GM12865 (cell line): ENCODE measurements around the gene NHERF2.

Experiments
- DNase-seq: peaks from one replicate; pipeline ENCODE4 v3.0.0; 2010; ENCODE audit warnings: low read depth
- H3K4me3 ChIP-seq: 2 replicates; pipeline ENCODE4 v1.5.1; 2011; ENCODE audit warnings: mild to moderate bottlenecking, low read depth, low read length, control low read depth
- TF ChIP-seq, protein P1 (sequence below): IDR thresholded peaks from 2 replicates; pipeline ENCODE4 v1.5.1; 2011; ENCODE audit warnings: low read length, control low read depth, low read depth, inconsistent platforms; ENCODE audit not compliant: insufficient read depth; ENCODE audit errors: missing control alignments

Gene NHERF2

GRCh38 chr16:2085669-2086068, 59.0 kb downstream of the NHERF2 start:
- DNase-seq, result no peak
- TF ChIP-seq, protein P1, sequence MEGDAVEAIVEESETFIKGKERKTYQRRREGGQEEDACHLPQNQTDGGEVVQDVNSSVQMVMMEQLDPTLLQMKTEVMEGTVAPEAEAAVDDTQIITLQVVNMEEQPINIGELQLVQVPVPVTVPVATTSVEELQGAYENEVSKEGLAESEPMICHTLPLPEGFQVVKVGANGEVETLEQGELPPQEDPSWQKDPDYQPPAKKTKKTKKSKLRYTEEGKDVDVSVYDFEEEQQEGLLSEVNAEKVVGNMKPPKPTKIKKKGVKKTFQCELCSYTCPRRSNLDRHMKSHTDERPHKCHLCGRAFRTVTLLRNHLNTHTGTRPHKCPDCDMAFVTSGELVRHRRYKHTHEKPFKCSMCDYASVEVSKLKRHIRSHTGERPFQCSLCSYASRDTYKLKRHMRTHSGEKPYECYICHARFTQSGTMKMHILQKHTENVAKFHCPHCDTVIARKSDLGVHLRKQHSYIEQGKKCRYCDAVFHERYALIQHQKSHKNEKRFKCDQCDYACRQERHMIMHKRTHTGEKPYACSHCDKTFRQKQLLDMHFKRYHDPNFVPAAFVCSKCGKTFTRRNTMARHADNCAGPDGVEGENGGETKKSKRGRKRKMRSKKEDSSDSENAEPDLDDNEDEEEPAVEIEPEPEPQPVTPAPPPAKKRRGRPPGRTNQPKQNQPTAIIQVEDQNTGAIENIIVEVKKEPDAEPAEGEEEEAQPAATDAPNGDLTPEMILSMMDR, result no peak
- H3K4me3 ChIP-seq, result no peak overlapping the region

- no peak overlapping the region for H3K4me3 ChIP-seq
- no peak for DNase-seq
- TF ChIP-seq, protein P1, result no peak
These were observed 59.5 kb downstream of the NHERF2 start for GRCh38 chr16:2086106-2086742.

- no peak for DNase-seq
- TF ChIP-seq, protein P1, result no peak
- H3K4me3 ChIP-seq, result no peak overlapping the region
These were observed 60.4 kb downstream of the NHERF2 start for GRCh38 chr16:2086812-2087747.

DNA sequence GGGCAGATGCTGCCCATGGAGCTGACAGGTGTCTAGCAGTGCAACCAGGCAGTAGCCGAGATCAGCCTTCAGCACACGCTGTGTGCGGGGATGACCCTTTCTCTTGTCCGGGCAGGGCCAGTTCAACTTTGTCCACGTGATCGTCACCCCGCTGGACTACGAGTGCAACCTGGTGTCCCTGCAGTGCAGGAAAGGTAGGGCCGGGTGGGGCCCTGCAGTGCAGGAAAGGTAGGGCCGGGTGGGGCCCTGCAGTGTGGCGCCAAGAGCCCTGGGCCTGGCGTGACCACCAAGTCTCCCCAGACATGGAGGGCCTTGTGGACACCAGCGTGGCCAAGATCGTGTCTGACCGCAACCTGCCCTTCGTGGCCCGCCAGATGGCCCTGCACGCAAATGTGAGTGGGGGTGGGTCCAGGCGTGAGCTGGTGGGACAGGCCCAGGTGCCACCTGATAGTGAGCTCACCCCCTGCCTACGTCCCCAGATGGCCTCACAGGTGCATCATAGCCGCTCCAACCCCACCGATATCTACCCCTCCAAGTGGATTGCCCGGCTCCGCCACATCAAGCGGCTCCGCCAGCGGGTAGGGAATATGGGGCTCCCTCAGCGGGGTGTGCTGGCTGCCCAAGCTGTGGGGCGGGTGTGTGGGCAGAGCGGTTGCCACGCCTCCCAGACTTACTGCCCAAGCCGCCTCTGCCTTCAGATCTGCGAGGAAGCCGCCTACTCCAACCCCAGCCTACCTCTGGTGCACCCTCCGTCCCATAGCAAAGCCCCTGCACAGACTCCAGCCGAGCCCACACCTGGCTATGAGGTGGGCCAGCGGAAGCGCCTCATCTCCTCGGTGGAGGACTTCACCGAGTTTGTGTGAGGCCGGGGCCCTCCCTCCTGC, 61.3 kb downstream of the NHERF2 start:
- TF ChIP-seq, protein P1, result no peak
- no peak overlapping the region for H3K4me3 ChIP-seq
- no peak for DNase-seq
